Testis (tissue), 2 donors: ENCODE data around the gene DUSP28.

Source experiments
- CTCF ChIP-seq, 3 experiments: fragments of 450-650 bp in 2 of 3; fragments of 200-600 bp in 1 of 3; sonication (generic) in 1 of 3; IDR thresholded peaks; one replicate each; pipeline ENCODE4 v1.5.1; 2016 to 2019; ENCODE audit warnings: antibody characterized with exemption in 3 of 3, mild to moderate bottlenecking in 2 of 3, moderate library complexity in 1 of 3
- POLR2A ChIP-seq: fragments of 450-650 bp; IDR thresholded peaks from one replicate; pipeline ENCODE4 v1.6.1; 2017; ENCODE audit warnings: antibody characterized with exemption, mild to moderate bottlenecking, moderate library complexity

- TF ChIP-seq CTCF (IDR thresholded peaks at IDR 0.05) (no peak), POLR2A (no peak)
Observed at GRCh38 chr2:240594511-240595380, 34.6 kb downstream of the DUSP28 start.
